Astrocyte of the spinal cord (primary cell): ENCODE measurements around the gene OR9Q1.
A peak's percentile ranks its signal among the peaks of the same experiment; 100 is the strongest.

Experiments used
- DNase-seq: peaks from one replicate; pipeline ENCODE4 v3.0.0; 2011; ENCODE audit warnings: low read depth, low spot score
- H3K4me3 ChIP-seq: 2 replicates; pipeline ENCODE4 v1.5.1; 2011; ENCODE audit warnings: low read depth, mild to moderate bottlenecking, low read length, moderate library complexity
- CTCF ChIP-seq: IDR thresholded peaks from 2 replicates; pipeline ENCODE4 v1.5.1; 2012; ENCODE audit warnings: low read depth, mild to moderate bottlenecking, low read length, inconsistent platforms
- in situ Hi-C: cut with HindIII; loops from 2 replicates; pipeline ENCODE4 v1.10.0; 2017; ENCODE audit warnings: low sequenced_read_pairs

OR9Q1 gene

DNA sequence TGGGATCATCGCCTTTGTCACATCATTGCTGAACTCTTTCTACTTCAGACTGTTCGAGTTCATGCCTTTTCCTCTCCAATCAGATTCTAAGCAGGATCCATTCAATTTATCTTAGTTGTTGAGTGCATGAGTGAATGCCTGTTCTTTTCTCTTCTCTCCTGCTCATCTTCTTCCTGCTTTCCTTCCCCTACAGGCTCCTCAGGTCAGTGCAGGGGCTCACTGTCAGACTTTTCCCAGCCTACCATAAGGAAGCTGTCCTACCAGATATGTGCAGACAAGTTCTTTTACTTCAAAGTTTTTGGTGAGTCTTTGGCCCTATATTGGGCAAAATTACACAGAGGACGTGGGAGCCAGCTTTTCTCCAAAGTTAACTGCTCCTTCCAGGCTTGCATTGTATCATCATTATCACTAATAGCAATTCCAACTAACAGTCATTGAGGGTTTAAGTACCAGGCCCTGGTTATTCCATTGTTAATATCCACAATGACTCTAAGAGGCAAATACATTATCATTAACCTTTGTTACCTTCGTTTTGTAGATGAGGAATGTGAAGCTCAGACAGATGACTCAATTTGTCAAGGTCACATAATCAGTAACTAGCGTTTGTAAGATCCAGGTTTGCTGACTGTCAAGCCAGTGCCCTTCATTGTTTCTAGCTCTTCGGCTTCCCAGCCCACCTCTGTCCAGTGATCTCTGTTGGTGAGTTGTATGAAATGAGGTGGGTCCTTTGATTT, 37.4 kb downstream of the OR9Q1 start:
- no peak overlapping the region for H3K4me3 ChIP-seq
- peak; percentile 22 for TF ChIP-seq CTCF
- no peak for DNase-seq
- in situ Hi-C loops: no loop called here

DNA sequence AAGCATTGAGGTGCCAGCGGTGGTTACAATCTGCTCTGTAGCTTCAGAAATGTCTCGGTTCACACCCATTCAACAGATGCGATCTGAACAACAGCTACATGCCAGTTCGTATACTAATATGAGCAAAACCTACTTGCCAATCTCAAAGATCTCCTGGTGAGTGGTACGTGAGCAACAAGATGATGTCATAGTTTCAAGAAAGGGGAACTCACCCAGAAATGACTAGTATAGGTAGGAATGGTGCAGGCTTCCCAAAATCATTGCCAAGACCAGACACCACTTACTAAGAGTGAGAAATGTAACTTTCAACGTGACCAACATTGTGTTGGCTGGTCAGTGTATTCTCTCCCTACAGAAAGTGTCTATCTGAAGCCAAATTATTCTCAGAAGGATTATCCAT, 38.1 kb downstream of the OR9Q1 start:
- H3K4me3 ChIP-seq: no peak overlapping the region
- no peak for TF ChIP-seq CTCF
- in situ Hi-C loops: no loop called here
- peak; percentile 73 for DNase-seq

- in situ Hi-C loops: no loop called here
- no peak for TF ChIP-seq CTCF
- no peak for DNase-seq
- no peak overlapping the region for H3K4me3 ChIP-seq
Measured at GRCh38 chr11:58067685-58068084, 44.0 kb downstream of the OR9Q1 start.

GRCh38 chr11:58068655-58069054, 45.0 kb downstream of the OR9Q1 start:
- no peak overlapping the region for H3K4me3 ChIP-seq
- no peak for DNase-seq
- TF ChIP-seq CTCF: no peak
- in situ Hi-C loops: no loop called here

GRCh38 chr11:58070585-58070984, 46.9 kb downstream of the OR9Q1 start:
- in situ Hi-C loops: no loop called here
- no peak overlapping the region for H3K4me3 ChIP-seq
- no peak for TF ChIP-seq CTCF
- DNase-seq: no peak

DNA sequence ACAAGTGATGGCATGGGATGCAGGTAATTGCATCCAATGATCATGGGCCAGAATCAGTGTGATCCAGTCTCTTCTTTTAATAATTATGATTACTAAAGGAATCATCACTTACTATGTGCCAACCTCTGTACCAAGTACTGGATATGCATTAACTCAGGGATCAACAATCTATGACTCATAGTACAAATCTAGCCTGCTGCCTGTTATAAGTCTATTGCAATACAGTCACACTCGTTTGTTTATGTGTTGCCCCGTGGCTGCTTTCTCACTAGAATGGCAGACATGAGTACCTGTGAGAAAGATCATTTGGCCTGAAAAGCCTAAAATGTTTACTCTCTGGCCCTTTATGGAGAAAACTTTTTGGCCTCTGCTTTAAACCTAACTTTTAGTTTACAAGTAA, 52.1 kb downstream of the OR9Q1 start:
- in situ Hi-C loops: no loop called here
- H3K4me3 ChIP-seq: no peak overlapping the region
- no peak for TF ChIP-seq CTCF
- no peak for DNase-seq
